NCI-H2171 (cell line): ENCODE results near the gene PPP4R3A.
"Not testable (repeated sequence)": the region's sequence is repeated elsewhere in the genome, so short reads cannot be mapped to it uniquely, and the experiment has no call there.

Experiments used
- DNase-seq: peaks from one replicate; lab custom pipeline; 2025; lab: John Stamatoyannopoulos, UW

The PPP4R3A gene

DNA sequence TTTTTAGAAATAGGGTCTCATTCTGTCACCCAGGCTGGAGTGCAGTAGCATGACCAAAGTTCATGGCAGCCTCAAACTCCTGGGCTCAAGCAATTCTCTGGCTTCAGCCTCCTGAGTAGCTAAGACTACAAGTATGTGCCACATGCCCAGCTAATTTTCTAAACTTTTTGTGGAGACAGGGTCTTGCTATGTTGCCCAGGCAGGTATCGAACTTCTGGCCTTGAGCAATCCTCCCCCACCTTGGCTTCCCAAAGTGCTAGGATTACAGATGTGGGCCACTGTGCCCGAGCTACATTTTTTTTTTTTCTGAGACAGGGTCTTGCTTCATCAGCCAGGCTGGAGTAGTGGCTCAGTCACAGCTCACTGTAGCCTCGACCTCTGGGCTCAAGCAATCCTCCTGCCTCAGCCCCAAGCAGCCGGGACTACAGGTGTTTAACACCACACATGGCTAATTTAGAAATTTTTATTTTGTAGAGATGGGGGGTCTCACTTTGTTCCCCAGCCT is 7.1 kb downstream of the PPP4R3A start:
- no peak for DNase-seq

DNA sequence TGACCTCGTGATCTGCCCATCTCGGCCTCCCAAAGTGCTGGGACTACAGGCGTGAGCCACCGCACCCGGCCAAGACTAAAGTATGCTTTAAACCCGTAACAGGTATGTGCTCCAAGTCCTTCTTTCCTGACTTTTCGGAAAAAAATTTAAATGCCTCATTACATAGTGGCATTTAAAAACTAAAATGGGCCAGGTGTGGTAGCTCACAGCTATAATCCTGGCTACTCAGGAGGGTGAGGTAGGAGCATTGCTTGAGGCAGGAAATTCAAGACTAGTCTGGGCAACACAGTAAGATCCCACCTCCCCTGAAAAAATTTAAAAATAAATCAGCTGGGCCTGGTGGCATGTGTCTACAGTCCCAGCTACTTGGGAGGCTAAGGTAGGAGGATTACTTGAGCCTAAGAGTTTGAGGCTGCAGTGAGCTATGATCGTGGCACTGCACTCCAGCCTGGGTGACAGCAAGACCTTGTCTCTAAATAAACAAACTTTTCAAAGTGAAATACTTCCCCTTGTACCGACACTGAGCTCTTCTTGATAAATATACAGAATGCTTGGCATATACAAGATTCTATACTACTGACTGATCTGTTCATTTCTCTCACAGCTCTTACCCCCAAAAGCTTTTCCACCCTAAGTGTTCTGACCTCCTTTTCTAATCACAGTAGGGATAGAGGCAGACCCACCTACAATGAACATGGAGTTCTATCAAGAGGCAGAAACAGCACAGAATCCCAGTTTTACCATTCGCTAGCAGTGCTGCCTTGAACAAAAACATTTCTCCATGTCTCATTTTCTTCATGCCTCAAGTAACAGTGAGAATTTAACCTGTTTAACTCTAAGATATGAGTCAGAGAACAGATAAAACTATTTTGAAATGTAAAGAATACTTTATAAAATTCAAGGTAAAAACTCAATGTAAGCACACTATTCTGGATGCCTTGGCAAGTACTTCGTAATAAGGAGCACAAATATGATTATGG is 7.9 kb downstream of the PPP4R3A start:
- DNase-seq, result no peak

DNA sequence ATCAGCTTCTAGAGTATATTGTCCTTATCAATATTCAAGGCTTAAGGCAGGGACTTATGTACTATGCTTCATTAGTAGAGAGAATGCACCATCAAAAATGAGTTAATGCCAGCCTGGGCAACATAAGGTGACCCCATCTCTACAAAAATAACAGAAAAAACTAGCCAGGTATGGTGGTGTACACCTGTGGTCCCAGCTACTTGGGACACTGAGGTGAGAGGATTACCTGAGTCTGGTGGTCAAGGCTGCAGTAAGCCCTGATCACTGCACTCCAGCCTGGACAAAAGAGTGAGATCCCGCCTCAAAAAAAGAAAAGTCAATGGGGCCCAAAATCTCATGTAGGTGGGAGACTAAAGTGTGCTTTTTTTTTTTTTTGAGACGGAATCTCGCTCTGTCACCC is 8.8 kb downstream of the PPP4R3A start:
- DNase-seq, result no peak

DNA sequence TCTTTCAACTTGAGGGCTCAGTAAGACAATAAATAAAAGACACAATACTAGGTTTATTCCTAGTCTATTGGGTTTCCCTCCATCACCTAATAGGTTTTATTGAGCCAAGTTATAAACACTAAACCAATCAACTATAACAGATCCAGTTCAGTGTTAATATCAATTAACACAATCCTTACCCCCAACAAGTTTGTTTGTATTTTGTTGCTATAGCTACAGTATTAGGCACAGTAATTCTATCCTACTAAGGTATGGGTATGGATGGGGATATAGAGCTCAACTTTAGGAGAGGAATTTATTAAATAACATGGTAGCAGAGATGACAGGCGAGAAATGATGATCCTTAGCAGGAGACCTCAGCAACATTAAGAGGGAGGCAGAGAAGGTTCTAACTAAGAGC is 13.3 kb downstream of the PPP4R3A start:
- DNase-seq, result no peak

DNA sequence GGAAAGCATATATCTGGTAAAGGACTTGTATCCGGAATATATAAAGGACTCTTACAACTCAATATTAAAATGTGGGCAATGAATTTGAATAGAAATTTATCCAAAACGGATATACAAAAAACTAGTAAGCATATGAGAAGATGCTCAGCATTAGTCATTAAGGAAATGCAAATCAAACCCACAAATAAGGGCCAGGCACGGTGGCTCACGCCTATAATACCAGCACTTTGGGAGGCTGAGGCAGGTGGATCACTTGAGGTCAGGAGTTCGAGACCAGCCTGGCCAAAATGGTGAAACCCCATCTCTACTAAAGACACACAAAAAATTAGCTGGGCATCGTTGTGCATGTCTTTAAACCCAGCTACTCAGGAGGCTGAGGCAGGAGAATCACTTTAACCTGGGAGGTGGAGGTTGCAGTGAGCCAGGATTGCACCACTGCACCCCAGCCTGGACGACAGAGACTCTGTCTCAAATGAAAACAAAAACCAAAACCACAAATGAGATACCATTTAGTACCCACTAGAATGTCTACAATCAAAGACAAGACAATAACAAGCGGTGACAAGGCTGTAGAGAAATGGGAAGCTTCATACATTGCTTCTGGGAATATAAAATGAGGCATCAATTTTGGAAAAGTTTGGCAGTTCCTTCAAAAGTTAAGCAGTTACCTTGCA is 15.6 kb downstream of the PPP4R3A start:
- not testable (repeated sequence) for DNase-seq

DNA sequence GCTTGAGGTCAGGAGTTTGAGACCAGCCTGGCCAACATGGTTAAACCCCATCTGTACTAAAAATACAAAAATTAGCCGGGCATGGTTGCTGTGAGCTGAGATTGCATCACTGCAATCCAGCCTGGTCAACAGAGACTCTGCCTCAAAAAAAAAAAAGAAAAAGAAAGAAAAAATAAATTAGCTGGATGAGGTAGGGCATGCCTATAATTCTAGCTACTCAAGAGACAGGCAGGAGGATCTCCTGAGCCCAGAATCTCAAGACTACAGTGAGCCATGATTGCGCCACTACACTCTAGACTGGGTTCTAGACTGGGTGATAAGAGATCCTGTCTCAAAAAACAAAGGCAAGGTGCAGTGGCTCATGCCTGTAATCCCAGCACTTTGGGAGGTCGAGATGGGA is 16.9 kb downstream of the PPP4R3A start:
- DNase-seq, result no peak

DNA sequence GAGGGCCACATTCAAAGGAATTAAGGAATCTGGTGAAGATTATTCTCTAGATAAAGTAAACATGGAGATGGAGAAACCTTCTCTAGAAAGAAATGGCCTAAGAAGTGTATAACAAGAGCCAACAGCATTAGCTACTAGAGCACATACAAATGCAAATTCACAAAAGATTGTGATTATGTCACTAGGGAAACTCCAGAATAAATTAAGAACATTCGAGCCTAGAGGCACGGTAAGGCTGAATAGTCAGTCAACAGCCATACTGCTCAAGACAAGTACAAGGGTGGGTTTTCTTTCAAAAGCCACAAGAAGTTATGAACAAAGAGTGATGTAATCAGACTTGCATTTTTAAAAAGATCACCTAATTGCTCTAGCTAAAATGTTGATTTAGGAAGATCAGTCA is 25.4 kb downstream of the PPP4R3A start:
- DNase-seq, result no peak

DNA sequence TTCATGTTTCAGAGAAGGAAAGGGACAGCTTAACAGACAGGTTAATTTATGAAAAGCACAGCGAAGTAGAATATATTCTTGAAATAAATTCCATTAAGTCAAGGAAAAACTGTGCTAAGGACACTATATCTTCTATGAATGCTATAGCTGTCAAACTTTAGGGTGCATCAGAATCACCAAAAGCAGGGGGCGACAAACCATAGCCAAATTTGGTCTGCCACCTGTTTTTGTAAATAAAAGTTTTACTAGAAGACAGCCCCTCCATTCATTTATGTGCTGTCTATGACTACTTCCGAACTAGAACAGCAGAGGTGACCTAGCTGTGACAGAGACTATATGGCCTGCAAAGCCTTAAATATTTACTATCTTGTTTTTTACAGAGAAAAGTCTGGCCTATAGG is 25.9 kb downstream of the PPP4R3A start:
- no peak for DNase-seq

DNA sequence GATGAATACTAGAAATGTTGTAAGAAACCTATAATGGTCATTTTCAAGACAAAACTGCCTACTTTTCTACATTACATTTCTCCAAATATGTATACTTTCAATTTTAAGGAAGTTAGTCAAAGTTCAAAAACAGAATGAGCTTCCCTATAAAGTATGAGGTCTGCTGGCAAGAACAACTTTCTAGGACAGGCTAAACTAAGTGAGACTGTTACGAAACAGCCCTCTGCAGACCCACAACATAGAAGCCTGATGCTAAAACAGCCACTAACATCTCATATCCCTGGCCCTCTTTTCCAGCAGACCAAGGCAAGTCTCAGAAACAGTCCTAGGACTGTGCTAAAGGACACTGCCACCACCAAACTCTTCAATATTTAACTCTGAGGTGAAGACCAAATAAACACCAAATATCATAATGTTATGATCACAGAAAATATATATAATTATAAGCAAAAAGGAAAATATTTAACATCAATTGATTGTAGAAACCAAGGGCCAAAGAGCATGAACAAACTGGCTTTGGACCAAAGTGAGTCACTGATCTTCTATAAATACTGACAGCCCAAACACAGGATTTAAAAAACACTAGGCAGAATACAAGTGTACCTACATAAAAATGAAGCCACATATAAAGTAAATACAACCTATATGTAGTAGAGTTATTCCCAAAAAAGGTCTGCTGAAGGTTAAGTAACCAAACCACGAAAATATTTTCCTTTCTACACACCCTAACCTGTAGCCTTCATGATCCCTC is 27.7 kb downstream of the PPP4R3A start:
- DNase-seq, result no peak

DNA sequence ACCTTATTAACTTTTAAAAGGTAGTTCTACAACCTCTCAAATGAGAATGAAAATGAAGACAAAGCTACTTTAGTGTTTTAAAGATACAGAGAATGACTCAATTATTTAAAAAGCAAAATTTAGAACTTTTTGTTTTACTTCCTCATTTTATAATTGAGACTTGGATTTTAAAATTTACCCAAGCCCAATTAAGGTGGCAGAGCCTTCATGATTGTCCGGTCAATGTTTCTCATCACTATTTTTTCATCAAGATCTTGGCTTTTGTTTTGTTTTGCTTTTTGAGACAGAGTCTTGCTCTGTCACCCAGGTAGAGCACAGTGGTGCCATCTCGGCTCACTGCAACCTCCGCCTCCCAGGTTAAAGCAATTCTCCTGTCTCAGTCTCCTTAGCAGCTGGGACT is 32.7 kb downstream of the PPP4R3A start:
- DNase-seq, result no peak

DNA sequence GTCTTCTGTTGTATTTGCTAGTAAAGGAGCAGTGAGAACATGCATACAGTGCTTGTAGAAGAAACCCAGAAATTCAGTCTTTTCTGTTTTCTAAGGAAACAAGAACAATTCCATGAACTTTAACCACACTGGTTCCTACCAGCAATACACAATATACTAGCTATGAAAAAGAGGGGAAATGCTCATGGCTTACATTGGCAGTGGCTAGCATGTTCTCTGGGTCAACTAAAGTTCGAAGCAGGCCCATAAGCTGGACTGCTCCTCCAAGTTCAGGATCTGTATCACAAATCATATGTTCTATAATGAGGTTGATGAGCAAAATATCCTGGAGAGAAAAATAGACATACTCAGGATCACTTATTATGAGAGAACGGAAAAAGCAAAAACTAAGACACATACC is 37.1 kb downstream of the PPP4R3A start:
- DNase-seq, result no peak

DNA sequence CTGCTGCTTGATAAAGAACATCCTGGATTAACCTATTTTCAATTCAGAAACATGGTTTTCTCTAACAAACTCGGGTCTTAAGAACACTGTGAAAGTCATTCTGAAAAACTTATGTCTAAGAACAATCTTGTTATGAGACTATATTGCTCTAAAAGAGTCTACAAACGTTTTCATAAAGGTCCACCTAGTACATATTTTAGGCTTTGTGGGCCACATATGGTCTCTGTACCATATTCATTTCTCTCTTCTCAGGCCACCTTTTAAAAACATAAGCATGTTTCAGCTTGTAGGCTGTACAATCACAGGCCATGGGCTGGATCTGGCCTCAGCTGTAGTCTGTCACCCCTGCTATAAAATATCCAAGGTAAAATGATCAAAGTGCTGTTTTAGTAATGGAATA is 39.9 kb downstream of the PPP4R3A start:
- no peak for DNase-seq

DNA sequence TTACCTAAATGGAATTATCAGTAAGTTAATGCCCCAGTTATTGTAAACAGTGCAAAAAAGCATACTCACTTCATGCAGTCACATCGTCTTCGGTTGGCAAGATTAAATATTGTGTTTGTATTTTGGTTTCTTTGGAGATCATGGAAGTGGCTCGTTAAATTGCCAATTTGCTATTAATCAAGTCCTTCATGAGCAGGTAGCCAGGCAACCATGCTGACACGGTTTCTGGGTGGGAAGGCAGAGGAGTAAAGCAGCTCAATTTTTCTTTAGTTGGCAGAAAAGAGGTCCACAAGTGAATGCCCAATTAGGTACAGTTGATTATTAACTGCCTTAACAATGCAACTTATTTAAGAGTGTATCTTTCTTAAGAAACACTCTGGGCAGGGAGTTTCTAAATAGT is 43.9 kb downstream of the PPP4R3A start:
- DNase-seq, result no peak

DNA sequence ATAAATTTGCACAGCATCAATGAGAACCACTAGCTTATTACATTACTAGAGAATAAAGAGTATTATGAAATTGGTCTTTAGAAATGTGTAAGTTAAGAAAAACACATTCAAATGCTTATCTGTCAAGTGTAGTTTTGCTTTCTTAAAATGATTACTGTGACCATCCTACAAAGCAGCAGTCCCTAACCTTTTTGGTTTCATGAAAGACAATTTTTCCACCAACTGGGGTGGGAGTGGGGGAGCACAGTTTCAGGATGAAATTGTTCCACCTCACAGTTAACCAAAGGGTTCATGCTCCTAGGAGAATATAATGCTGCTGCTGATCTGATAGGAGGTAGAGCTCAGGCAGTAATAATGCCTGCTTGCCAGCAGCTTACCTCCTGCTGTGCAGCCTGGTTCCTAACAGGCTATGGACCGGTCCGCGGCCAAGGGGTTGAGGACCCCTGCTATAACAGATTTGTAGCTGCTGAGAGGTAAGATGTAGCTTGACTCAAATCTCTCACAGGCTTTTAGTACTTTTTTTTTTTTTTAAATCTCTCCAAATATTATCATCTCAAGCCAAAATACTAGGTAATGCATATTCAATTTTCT is 45.4 kb downstream of the PPP4R3A start:
- DNase-seq, result no peak

DNA sequence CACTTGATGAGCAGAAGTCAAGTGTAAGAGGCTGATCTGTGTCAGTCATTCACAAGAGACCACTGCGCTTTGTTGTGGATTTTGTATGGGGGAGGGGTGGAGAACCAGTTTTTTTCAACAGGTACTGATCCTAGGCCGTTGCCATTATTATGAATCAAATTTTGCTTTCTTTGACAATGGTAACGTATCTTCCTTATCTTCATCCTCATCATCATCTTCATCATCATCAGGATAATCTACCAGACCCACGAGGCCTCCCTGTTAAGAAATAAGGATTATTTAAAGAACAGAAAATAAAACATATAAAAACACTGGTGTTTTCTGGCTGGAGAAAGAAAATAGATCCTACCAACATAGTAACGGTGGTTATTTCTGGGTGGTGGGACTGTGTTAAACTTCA is 51.5 kb downstream of the PPP4R3A start:
- DNase-seq, result no peak

DNA sequence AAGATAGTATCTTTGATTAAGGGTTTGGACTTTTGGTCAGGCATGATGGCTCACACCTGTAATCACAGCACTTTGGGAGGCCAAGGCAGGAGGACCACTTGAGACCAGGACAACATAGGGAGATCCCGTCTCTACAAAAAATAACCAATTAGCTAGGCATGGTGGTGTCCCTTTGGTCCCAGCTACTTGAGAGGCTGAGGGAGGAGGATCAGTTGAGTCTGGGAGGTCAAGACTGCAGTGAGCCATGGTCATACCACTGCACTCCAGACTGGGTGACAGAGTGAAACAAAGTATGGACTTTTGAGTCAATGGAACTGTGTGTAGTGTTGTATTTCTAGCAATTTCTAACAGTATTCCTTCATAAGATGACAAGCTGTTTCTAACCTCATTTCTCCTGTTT is 53.8 kb downstream of the PPP4R3A start:
- DNase-seq, result no peak

DNA sequence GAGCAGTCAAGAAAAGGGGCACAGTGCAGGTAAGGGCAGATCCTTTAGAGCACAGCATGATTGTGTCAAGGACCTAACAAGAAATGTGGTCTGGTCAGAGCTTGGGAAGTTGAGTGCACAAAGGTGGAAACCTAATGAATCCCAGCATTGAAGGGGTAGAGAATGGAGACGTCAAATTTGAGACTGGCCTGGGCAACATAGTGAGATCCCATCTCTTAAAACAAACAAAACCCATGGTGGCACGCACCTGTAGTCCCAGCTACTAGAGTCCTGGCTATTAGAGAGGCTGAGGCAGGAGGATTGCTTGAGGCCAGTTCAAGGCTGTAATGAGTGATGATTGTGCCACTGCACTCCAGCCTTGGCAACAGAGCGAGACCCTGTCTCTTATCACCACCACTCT is 55.5 kb downstream of the PPP4R3A start:
- no peak for DNase-seq

DNA sequence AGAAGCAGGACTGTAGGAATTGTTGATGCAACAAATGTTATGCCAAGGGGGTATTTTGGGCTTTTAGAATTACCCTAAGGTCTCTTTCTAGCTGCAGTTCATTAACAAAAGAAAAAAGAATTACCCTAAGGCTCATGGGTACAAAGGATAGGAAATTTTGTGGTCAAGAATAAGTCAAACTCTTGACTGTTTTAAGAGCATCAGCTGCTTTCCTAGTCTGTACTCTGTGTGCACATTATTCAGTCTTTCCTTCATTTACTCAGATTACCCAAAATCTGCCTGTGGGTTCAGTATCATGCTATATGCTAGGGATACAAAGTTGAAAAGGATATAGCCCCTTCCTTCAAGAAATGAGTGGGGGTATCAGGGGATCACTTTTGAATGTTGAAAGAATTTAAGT is 56.0 kb downstream of the PPP4R3A start:
- DNase-seq, result no peak

DNA sequence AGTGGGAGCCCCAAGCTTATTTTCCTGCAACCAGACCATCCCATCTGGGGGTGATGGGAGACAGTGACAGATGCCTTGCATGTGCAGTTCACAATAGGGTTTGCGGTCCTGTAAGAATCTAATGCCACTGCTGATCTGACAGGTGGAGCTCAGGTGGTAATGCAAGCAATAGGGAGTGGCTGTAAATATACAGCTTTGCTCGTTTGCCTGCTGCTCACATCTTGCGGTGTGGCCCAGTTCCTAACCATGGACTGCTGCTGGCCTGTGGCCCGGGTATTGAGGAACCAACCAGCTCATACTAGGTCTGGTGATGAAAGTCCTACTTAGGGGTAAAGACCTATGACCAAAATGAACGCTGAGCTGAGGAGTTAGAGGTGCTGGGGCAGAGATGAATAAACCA is 56.4 kb downstream of the PPP4R3A start:
- no peak for DNase-seq

DNA sequence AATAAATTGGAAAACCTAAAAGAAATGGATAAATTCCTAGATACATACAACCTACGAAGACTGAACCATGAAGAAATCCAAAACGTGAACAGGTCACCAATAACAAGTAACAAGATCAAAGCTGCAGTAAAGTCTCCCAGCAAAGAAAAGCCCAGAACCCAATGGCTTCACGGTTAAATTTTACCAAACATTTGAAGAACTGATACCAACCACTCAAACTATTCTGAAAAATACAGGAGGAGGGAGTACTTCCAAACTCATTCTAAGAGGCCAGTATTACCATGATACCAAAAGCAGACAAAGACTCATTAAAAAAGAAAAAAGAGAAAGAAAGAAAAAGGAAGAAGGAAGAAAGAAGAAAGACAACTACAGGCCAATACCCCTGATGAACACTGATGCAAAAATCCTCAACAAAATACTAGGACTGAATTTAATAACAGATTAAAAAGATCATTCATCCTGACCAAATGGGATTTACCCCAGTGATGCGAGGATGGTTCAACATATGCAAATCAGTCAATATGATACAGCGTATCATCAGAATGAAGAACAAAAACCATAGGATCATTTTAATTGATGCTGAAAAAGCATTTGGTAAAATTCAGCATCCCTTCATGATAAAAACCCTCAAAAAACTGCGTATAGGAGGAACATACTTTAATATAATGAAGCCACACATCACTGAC is 65.6 kb downstream of the PPP4R3A start:
- no peak for DNase-seq

DNA sequence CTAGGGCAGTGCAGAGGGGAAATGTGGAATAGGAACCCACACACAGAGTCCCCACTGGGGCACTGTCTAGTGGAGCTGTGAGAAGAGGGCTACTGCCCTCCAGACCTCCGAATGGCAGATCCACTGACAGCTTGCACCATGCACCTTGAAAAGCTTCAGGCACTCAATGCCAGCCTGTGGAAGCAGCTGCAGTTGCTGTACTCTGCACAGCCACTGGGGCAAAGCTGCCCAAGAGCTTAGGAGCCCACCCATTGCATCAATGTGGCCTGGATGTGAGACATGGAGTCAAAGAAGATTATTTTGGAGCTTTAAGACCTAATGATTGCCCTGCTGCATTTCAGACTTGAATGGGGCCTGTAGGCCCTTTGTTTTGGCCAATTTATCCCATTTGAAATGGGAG is 70.8 kb downstream of the PPP4R3A start:
- no peak for DNase-seq

DNA sequence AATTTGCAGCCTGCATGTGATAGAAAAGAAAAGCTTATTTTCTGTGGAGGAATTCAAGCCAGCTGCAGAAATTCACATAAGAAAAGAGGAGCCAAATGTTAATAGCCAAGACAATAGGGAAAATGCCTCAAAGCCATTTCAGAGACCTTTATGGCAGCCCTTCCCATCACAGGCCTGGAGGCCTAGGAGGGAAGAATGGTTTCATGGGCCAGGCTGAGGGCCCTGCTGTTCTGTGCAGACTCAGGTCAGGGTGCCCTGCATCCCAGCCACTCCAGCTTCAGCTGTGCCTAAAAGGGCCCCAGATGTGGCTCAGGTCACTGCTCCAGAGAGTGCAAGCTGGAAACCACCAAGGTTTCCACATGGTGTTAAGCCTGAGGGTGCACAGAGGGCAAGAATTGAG is 71.3 kb downstream of the PPP4R3A start:
- DNase-seq, result no peak
